ENCODE results near the gene UBQLN1. TPM values are rescaled to one million over a fixed set of nuclear protein-coding genes. Genes with fewer than 3 reads are reported as not detected.
"Not testable (repeated sequence)": the region's sequence is repeated elsewhere in the genome, so short reads cannot be mapped to it uniquely, and the experiment has no call there.

Gene UBQLN1
- polyA plus RNA-seq, 1 experiment = 135 TPM

DNA sequence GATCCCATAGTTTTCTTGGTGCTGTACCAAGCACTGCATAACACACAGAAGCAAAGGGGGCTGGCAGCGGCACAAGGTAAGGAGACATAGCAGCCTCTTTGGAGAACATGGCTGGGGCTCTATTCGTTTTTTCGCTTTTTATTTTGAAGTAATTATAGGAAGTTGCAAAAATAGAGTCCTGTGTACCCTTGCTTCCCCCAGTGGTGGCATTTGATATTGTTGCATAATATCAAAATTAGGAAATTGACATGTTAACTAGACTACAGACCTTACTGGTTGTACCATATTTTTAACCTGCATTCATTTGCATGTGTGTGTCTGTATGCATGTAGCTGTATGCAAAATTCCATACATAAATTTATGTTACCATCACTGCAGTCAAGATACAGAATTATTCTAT is 6.6 kb upstream of the UBQLN1 start:
- H3K36me3 ChIP-seq (ENCODE audit: control insufficient read depth, insufficient read depth, low read length) = no peaks in the 10 kb centered on the region
- no peaks in the 10 kb centered on the region for H3K27me3 ChIP-seq (ENCODE audit: control insufficient read depth, insufficient read depth, low read length)
- H3K4me3 ChIP-seq (ENCODE audit: low read depth, low read length) = no peak overlapping the region
- no peak for DNase-seq (ENCODE audit: low read depth)
- CTCF ChIA-PET = no interaction called here
- TF ChIP-seq, protein P1, sequence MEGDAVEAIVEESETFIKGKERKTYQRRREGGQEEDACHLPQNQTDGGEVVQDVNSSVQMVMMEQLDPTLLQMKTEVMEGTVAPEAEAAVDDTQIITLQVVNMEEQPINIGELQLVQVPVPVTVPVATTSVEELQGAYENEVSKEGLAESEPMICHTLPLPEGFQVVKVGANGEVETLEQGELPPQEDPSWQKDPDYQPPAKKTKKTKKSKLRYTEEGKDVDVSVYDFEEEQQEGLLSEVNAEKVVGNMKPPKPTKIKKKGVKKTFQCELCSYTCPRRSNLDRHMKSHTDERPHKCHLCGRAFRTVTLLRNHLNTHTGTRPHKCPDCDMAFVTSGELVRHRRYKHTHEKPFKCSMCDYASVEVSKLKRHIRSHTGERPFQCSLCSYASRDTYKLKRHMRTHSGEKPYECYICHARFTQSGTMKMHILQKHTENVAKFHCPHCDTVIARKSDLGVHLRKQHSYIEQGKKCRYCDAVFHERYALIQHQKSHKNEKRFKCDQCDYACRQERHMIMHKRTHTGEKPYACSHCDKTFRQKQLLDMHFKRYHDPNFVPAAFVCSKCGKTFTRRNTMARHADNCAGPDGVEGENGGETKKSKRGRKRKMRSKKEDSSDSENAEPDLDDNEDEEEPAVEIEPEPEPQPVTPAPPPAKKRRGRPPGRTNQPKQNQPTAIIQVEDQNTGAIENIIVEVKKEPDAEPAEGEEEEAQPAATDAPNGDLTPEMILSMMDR (IDR thresholded peaks at IDR 0.05; ENCODE audit: insufficient read depth, low read depth, low read length) = peak; percentile 39
- POLR2A ChIA-PET = no interaction called here

DNA sequence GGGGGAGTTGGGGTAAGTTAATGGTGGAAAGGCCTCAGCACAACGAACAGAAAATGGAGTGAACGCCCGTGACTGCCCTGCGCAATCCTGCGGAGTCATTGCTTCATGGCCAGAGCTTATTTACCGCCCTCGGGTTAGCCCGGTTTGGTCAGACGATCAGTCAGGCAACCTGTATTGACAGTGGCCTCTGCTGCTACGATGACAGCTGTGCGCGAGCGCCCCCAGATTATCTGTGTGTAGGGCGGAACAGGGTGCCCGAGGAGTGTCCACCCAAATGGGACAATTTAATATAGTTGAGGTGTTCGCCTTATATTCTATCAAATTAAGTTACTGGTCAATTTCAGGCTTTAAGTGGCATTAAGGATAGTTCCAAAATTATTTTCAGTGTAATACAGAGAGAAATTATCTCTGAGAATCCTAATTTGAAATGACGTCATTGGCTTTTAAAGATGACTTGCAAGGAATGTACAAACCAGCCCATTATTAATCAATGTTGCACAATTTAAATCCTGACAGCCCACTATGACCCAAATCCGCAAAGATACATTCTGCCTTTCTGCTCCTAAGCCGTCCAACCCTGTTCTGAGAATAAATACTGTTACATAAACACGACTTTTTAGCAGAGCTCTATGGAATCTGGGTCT is 879 bp upstream of the UBQLN1 start:
- Histone ChIP-seq H3K27me3 (ENCODE audit: control insufficient read depth, insufficient read depth, low read length) (no peaks in the 10 kb centered on the region), H3K36me3 (ENCODE audit: control insufficient read depth, insufficient read depth, low read length) (no peaks in the 10 kb centered on the region), H3K4me3 (ENCODE audit: low read depth, low read length) (peak overlapping the region; percentile 92)
- CTCF ChIA-PET = no interaction called here
- POLR2A ChIA-PET = no interaction called here
- TF ChIP-seq, protein P1 (IDR thresholded peaks at IDR 0.05; ENCODE audit: insufficient read depth, low read depth, low read length) = no peak
- peak; percentile 6 for DNase-seq (ENCODE audit: low read depth)

DNA sequence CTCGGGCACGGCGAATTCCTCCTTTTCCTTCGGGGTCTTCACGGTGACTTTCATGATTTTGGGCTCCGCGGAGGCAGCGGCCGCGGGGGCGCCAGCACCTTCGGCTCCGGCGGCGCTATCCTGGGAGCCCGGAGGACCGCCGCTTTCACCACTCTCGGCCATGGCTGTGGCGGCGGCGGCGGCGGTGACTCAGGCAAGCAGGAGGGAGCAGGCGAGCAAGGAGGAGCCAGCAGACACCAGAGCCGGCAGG is 315 bp downstream of the UBQLN1 start:
- H3K27me3 ChIP-seq (ENCODE audit: control insufficient read depth, insufficient read depth, low read length) = no peaks in the 10 kb centered on the region
- TF ChIP-seq, protein P1 (IDR thresholded peaks at IDR 0.05; ENCODE audit: insufficient read depth, low read depth, low read length) = no peak
- H3K4me3 ChIP-seq (ENCODE audit: low read depth, low read length) = peak overlapping the region; percentile 92
- ChIA-PET POLR2A (interaction anchor here (0.6 kb wide), 1 partner anchor 674 kb away, joined by 4 read pairs; no protein-coding TSS in a partner anchor), CTCF (no interaction called here)
- no peaks in the 10 kb centered on the region for H3K36me3 ChIP-seq (ENCODE audit: control insufficient read depth, insufficient read depth, low read length)
- peak; percentile 29 for DNase-seq (ENCODE audit: low read depth)

DNA sequence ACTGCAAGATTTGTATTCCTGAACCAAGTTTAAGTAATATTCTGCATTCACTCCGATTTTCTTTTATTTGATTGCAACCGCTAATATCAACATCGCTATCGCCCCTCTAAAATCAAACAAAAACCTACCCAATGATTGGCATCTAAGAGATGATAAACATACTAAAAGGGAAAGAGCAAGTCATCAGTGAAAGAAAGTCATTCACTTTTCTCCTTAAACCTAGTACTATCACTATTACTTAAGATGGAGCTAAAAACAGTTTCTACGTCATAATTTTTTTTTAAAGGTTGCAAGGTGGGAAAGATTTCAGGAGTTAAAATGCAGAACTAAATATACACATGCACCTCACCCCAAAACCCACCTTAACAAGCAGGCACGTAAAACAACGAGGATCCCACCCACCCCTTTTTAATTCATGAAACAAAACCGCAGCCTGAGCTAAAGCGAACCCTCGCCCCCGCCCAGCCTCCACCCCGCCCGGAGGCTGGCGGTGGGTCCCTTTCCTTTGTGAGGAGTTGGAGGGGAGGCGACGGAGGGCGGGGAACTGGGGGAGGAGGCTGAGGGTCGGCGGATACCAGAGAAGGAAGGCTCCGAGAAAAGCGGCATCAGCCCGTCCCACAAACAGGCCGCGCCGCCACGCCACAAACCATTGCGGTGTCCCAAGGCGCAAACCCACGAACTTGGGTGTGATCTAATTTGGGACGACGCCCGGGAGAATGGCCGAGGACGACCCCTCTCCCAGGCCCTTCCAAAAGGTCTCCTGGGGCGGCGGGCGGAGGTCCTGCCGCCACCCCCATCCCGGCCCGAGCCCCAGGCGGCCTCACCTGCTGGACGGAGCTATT is 861 bp downstream of the UBQLN1 start:
- DNase-seq (ENCODE audit: low read depth) = no peak
- Histone ChIP-seq H3K27me3 (ENCODE audit: control insufficient read depth, insufficient read depth, low read length) (no peaks in the 10 kb centered on the region), H3K4me3 (ENCODE audit: low read depth, low read length) (peak overlapping the region; percentile 92), H3K36me3 (ENCODE audit: control insufficient read depth, insufficient read depth, low read length) (no peaks in the 10 kb centered on the region)
- CTCF ChIA-PET = no interaction called here
- POLR2A ChIA-PET = interaction anchor here (0.6 kb wide), 1 partner anchor 673 kb away, joined by 4 read pairs; no protein-coding TSS in a partner anchor
- TF ChIP-seq, protein P1 (IDR thresholded peaks at IDR 0.05; ENCODE audit: insufficient read depth, low read depth, low read length) = no peak

DNA sequence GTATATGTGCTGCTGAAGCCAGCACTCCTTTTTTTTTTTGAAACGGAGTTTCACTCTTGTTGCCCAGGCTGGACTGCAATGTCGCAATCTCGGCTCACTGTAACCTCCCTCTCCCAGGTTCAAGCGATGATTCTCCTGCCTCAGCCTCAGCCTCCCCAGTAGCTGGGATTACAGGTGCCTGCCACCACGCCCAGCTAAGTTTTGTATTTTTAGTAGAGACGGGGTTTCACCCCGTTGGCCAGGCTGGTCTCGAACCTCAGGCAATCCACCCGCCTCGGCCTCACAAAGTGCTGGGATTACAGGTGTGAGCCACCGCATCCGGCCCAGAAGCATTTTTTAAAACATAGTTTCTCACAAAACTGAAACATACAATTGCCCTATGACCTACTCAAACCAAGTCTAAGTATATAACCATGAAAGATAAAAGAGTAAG is 2.5 kb downstream of the UBQLN1 start:
- H3K27me3 ChIP-seq (ENCODE audit: control insufficient read depth, insufficient read depth, low read length); DNase-seq (ENCODE audit: low read depth); H3K4me3 ChIP-seq (ENCODE audit: low read depth, low read length); POLR2A ChIA-PET; H3K36me3 ChIP-seq (ENCODE audit: control insufficient read depth, insufficient read depth, low read length): not testable (repeated sequence)
- CTCF ChIA-PET = interaction anchor here (0.6 to 1.3 kb wide), 2 partner anchors 84 to 1969 kb away, joined by 3 to 4 read pairs; no protein-coding TSS in a partner anchor
